K562 (cell line): Measurements from ENCODE around the gene PDGFRA. TPM values are rescaled to one million over a fixed set of nuclear protein-coding genes. Genes with fewer than 3 reads are reported as not detected.
A peak's percentile ranks its signal among the peaks of the same experiment; 100 is the strongest.

ENCODE experiments used
- ATAC-seq: fragments of 200-7000 bp; cut with Tn5 transposase; 3 replicates; pipeline ENCODE4 v1.9.1; 2020; ENCODE audit warnings: moderate library complexity
- BruUV-seq: library from RNA; stranded (reverse); fragments of 400-500 nt; replicated peaks from 2 replicates; lab custom pipeline; 2021; lab: Mats Ljungman, UMichigan
- CTCF ChIA-PET: fragments of 300-600 bp; formaldehyde crosslinking; extraction: SDS; loops from one replicate; lab custom pipeline; 2021; ENCODE audit warnings: low intra/inter-chr PET ratio; lab: Yijun Ruan, JAX
- POLR2A ChIA-PET: fragments of 300-600, 350-650 bp; sonication (Branson Sonifier 250); formaldehyde crosslinking; extraction: SDS; loops from one replicate; lab custom pipeline; 2021; ENCODE audit warnings: antibody characterized with exemption, inconsistent platforms; lab: Yijun Ruan, JAX
- DNase-seq, 4 experiments: peaks; one replicate each; pipeline versions ENCODE4 v3.0.0 to v3.0.0-alpha.2; 2011 to 2018; ENCODE audit warnings: low spot score in 3 of 4, mixed read lengths in 3 of 4; ENCODE audit errors: extremely low read depth in 1 of 4
- FAIRE-seq: peaks from 2 replicates; lab custom pipeline; 2011; peaks lifted over from hg19 to GRCh38; lab: Jason Lieb, UNC
- H2AFZ ChIP-seq: 2 replicates; pipeline ENCODE4 v1.6.0; 2011; ENCODE audit warnings: low read depth, low read length, control low read depth, inconsistent platforms
- H3K27ac ChIP-seq: fragments of 200-600 bp; 3 replicates; pipeline ENCODE4 v1.8.0; 2011; ENCODE audit warnings: low read depth, mild to moderate bottlenecking, control low read depth, inconsistent platforms, low read length, moderate library complexity, mixed read lengths; ENCODE audit errors: extremely low read depth
- H3K27me3 ChIP-seq, 2 experiments: fragments of 300-600 bp in 1 of 2; 2 replicates in 1 of 2; 3 replicates in 1 of 2; pipeline versions ENCODE4 v1.6.0 to v1.8.0; 2011; ENCODE audit warnings: inconsistent platforms in 2 of 2, low read length in 2 of 2, mild to moderate bottlenecking in 1 of 2, mixed read lengths in 1 of 2, moderate library complexity in 1 of 2; ENCODE audit not compliant: control insufficient read depth in 2 of 2, insufficient read depth in 2 of 2
- H3K36me3 ChIP-seq: fragments of 300-600 bp; 3 replicates; pipeline ENCODE4 v1.8.0; 2011; ENCODE audit warnings: mild to moderate bottlenecking, low read length, inconsistent platforms; ENCODE audit not compliant: control insufficient read depth, insufficient read depth
- H3K4me1 ChIP-seq, 2 experiments: fragments of 200-600 bp in 1 of 2; replicated peaks in 1 of 2; 2 replicates in 1 of 2; 3 replicates in 1 of 2; pipeline versions ENCODE4 v1.5.1 to v1.8.0; 2011; ENCODE audit warnings: inconsistent platforms in 2 of 2, low read length in 2 of 2, mild to moderate bottlenecking in 1 of 2, mixed read lengths in 1 of 2, moderate library complexity in 1 of 2; ENCODE audit not compliant: control insufficient read depth in 2 of 2, insufficient read depth in 2 of 2
- H3K4me2 ChIP-seq: 2 replicates; pipeline ENCODE4 v1.6.1; 2011; ENCODE audit warnings: low read length, control low read depth, inconsistent platforms, mixed read lengths; ENCODE audit not compliant: insufficient read depth
- H3K4me3 ChIP-seq: fragments of 200-600 bp; sonication (generic), shearing (Covaris generic); 2 replicates; pipeline ENCODE4 v1.5.1; 2016; ENCODE audit warnings: control low read depth, inconsistent platforms
- H3K79me2 ChIP-seq: fragments of 200-600 bp; 3 replicates; pipeline ENCODE4 v1.8.0; 2011; ENCODE audit warnings: low read length, inconsistent platforms; ENCODE audit not compliant: control insufficient read depth, insufficient read depth
- H3K9ac ChIP-seq, 2 experiments: 2 replicates each; pipeline versions ENCODE4 v1.6.0 to v1.6.1; 2011; ENCODE audit warnings: low read depth in 2 of 2, low read length in 2 of 2, control low read depth in 1 of 2, inconsistent platforms in 1 of 2, mild to moderate bottlenecking in 1 of 2, mixed read lengths in 1 of 2; ENCODE audit not compliant: insufficient read depth in 1 of 2
- H3K9me1 ChIP-seq: one replicate; pipeline ENCODE4 v1.6.0; 2011; ENCODE audit warnings: inconsistent platforms, mild to moderate bottlenecking, low read length, moderate library complexity; ENCODE audit not compliant: control insufficient read depth, insufficient read depth
- H3K9me3 ChIP-seq: replicated peaks from 2 replicates; pipeline ENCODE4 v1.5.1; 2011; ENCODE audit warnings: low read depth, low read length, inconsistent platforms; ENCODE audit not compliant: control insufficient read depth, insufficient read depth
- H4K20me1 ChIP-seq: replicated peaks from 2 replicates; pipeline ENCODE4 v1.6.1; 2011; ENCODE audit warnings: low read length, inconsistent platforms, mixed read lengths; ENCODE audit not compliant: control insufficient read depth, insufficient read depth
- ATF7 ChIP-seq: fragments of 450-650 bp; IDR thresholded peaks from 2 replicates; pipeline ENCODE4 v1.7.1; 2014; ENCODE audit warnings: mild to moderate bottlenecking, moderate library complexity
- C11orf30 ChIP-seq: fragments of 450-650 bp; IDR thresholded peaks from 2 replicates; pipeline ENCODE4 v1.6.1; 2016; ENCODE audit warnings: low read depth, mild to moderate bottlenecking
- FOS ChIP-seq: IDR thresholded peaks from 3 replicates; pipeline ENCODE4 v1.6.1; 2011; ENCODE audit not compliant: insufficient read length; ENCODE audit errors: extremely low read depth
- HNRNPLL ChIP-seq: fragments of 200-400 bp; formaldehyde crosslinking; IDR thresholded peaks from 2 replicates; pipeline ENCODE4 v1.6.1; 2017; ENCODE audit warnings: low read length, low read depth, mild to moderate bottlenecking; ENCODE audit not compliant: poor library complexity, severe bottlenecking
- KLF10 ChIP-seq: fragments of 250-450 bp; sonication (Bioruptor Pico); IDR thresholded peaks from 2 replicates; pipeline ENCODE4 v1.6.1; 2021; ENCODE audit warnings: matching md5 sums
- MAFF ChIP-seq: IDR thresholded peaks from 2 replicates; pipeline ENCODE4 v1.6.1; 2012; ENCODE audit warnings: low read length, improper control_type of control experiment
- MAFG ChIP-seq: fragments of 450-650 bp; conservative IDR thresholded peaks from 2 replicates; pipeline ENCODE4 v1.6.1; 2016; ENCODE audit warnings: missing genetic modification characterization, missing compliant biosample characterization
- MAFK ChIP-seq: IDR thresholded peaks from 2 replicates; pipeline ENCODE4 v1.6.1; 2011; ENCODE audit warnings: low read length, improper control_type of control experiment
- MBD1 ChIP-seq: fragments of 250-450 bp; sonication (Bioruptor Pico); IDR thresholded peaks from 2 replicates; pipeline ENCODE4 v1.8.0; 2022; ENCODE audit warnings: inconsistent platforms
- MTA3 ChIP-seq: fragments of 450-650 bp; formaldehyde crosslinking; IDR thresholded peaks from 2 replicates; pipeline ENCODE4 v1.6.1; 2017; ENCODE audit warnings: mild to moderate bottlenecking, borderline replicate concordance
- NFIC ChIP-seq: fragments of 450-650 bp; IDR thresholded peaks from 2 replicates; pipeline ENCODE4 v1.6.1; 2017; ENCODE audit warnings: mild to moderate bottlenecking, inconsistent platforms
- NR1H2 ChIP-seq: sonication (generic); formaldehyde crosslinking; IDR thresholded peaks from 2 replicates; pipeline ENCODE4 v1.4.0; 2020; ENCODE audit warnings: mild to moderate bottlenecking, missing genetic modification reagents
- RFX5 ChIP-seq: IDR thresholded peaks from 2 replicates; pipeline ENCODE4 v1.6.1; 2011; ENCODE audit warnings: low read depth, mild to moderate bottlenecking, improper control_type of control experiment, low read length
- TCF3 ChIP-seq: sonication (generic); formaldehyde crosslinking; IDR thresholded peaks from 2 replicates; pipeline ENCODE4 v1.4.0; 2020; ENCODE audit warnings: mild to moderate bottlenecking, missing genetic modification reagents
- ZNF316 ChIP-seq: fragments of 450-650 bp; IDR thresholded peaks from 2 replicates; pipeline ENCODE4 v1.6.1; 2016
- ZNF398 ChIP-seq: fragments of 250-450 bp; sonication (Bioruptor Pico); IDR thresholded peaks from 2 replicates; pipeline ENCODE4 v1.8.0; 2021; ENCODE audit warnings: moderate library complexity, mild to moderate bottlenecking, inconsistent platforms
- ZNF408 ChIP-seq: fragments of 250-450 bp; sonication (Bioruptor Pico); IDR thresholded peaks from 2 replicates; pipeline ENCODE4 v1.4.0; 2020; ENCODE audit warnings: low read depth, mild to moderate bottlenecking, moderate library complexity
- WGBS: fragments of 100-300 bp; shearing (Covaris generic); methylation state at CpG from one replicate; pipeline ENCODE4 v1.1.6; 2016; ENCODE audit warnings: low coverage, mixed read lengths; ENCODE audit not compliant: insufficient coverage; ENCODE audit errors: missing lambda C conversion rate; 5-methylcytosine and 5-hydroxymethylcytosine counted together
- in situ Hi-C: fragments of 300-500 bp; cut with MboI; formaldehyde crosslinking; loops from 4 replicates; pipeline ENCODE4 v1.15.0; 2018; ENCODE audit warnings: inconsistent platforms, mixed read lengths
- intact Hi-C: fragments of 100-400 bp; cut with micrococcal nuclease; formaldehyde crosslinking; loops from 2 replicates; pipeline ENCODE4 v1.14.2; 2022
- polyA plus RNA-seq, 8 experiments: library from polyadenylated mRNA; depleted of rRNA in 4 of 8; stranded (reverse) in 5 of 8; unstranded in 3 of 8; fragments of >200 nt; fragmentation: Nextera tagmentation in 2 of 8; fragmentation: Illumina TruSeq in 1 of 8; extraction: Ambion mirVana in 2 of 8; extraction: Trizol in 1 of 8; gene quantifications; 2 replicates each; pipeline versions ENCODE4 v1.2.1 to v1.2.3, GENCODE V29; 2011 to 2014; ENCODE audit warnings: inconsistent platforms in 1 of 8, missing spikeins in 1 of 8
- total RNA-seq, 7 experiments: library from RNA; depleted of rRNA in 6 of 7; stranded (reverse); fragments of >200 nt in 6 of 7; fragmentation: Illumina TruSeq in 2 of 7; extraction: Trizol in 2 of 7; gene quantifications; 2 replicates each; pipeline versions ENCODE4 v1.2.1 to v1.2.3, GENCODE V29; 2011 to 2021; ENCODE audit warnings: low replicate concordance in 1 of 7

PDGFRA gene
- total and polyA plus RNA-seq, 9 of the 15 experiments (the other 6 are each of a cell fraction or from before 2014, with no cell fraction given) = 0.40 TPM; not detected in 8

GRCh38 chr4:54322818-54323417 is 93.8 kb downstream of the PDGFRA start (continued):
- TF ChIP-seq RFX5 (no peak), KLF10 (CRISPR knock-in tag) (no peak), MBD1 (CRISPR knock-in tag) (no peak), HNRNPLL (no peak)

- intact Hi-C loops (no loop called here), in situ Hi-C loops (no loop called here)
- H3K9me3 ChIP-seq = no peaks in the 10 kb centered on the region
- ChIA-PET CTCF (no interaction called here), POLR2A (no interaction called here)
- H3K27me3 ChIP-seq = no peaks in the 10 kb centered on the region; a peak in 1 of 5 replicates
- no peak overlapping the region for H2AFZ ChIP-seq
- no peak overlapping the region for H3K9ac ChIP-seq
- H3K4me2 ChIP-seq = no peak overlapping the region
- no peak overlapping the region for H3K27ac ChIP-seq
- no peak for DNase-seq
- H3K79me2 ChIP-seq = no peaks in the 10 kb centered on the region
- no peaks in the 10 kb centered on the region for H3K4me1 ChIP-seq
- H3K4me3 ChIP-seq = no peak overlapping the region
- no peak for FAIRE-seq
- no peaks in the 10 kb centered on the region for H3K9me1 ChIP-seq
- no peak for TF ChIP-seq MTA3
- no peak for TF ChIP-seq ATF7
- no peak for TF ChIP-seq FOS
- TF ChIP-seq ZNF316 = peak; percentile 83
- peak; percentile 71 for TF ChIP-seq C11orf30
- no peak for TF ChIP-seq NR1H2 (CRISPR knock-in tag)
- TF ChIP-seq ZNF398 = no peak
- TF ChIP-seq MAFK = peak; percentile 63; the same call in 1 of the 2 replicates
- no peak for TF ChIP-seq TCF3
- TF ChIP-seq MAFG (tag) = peak; percentile 82
- peak; percentile 74 for TF ChIP-seq MAFF
- no peak for TF ChIP-seq ZNF408 (CRISPR knock-in tag)
- no peak for TF ChIP-seq NFIC
- no peaks in the 10 kb centered on the region for H4K20me1 ChIP-seq
- ATAC-seq = no peak
- 0% methylated on average over 3 of the region's 3 CpGs for WGBS
- BruUV-seq = no TSS peak
- no peaks in the 10 kb centered on the region for H3K36me3 ChIP-seq
Measured at GRCh38 chr4:54330896-54331295, 101.8 kb downstream of the PDGFRA start.
